Small intestine (tissue), 7 donors: ENCODE data around the gene RGS19. TPM values are rescaled to one million over a fixed set of nuclear protein-coding genes. Genes with fewer than 3 reads are reported as not detected.

Experiments used
- DNase-seq, 2 donors: peaks; one replicate each; pipeline versions ENCODE4 v3.0.0 to v3.0.0-alpha.2; 2013
- FAIRE-seq: peaks from 2 replicates; lab custom pipeline; 2012; peaks lifted over from hg19 to GRCh38; lab: Jason Lieb, UNC
- H3K27ac ChIP-seq, 3 donors: one replicate each; pipeline ENCODE4 v1.5.1; 2013; ENCODE audit warnings: low read length in 2 of 3, mild to moderate bottlenecking in 2 of 3, control low read depth in 1 of 3, inconsistent platforms in 1 of 3, low read depth in 1 of 3, moderate library complexity in 1 of 3
- H3K27me3 ChIP-seq, 3 donors: one replicate each; pipeline ENCODE4 v1.6.1; 2013; ENCODE audit warnings: low read length in 3 of 3, inconsistent platforms in 1 of 3; ENCODE audit not compliant: control insufficient read depth in 3 of 3, insufficient read depth in 3 of 3
- H3K36me3 ChIP-seq, 3 donors: one replicate each; pipeline ENCODE4 v1.6.1; 2013; ENCODE audit warnings: low read length in 3 of 3, inconsistent platforms in 1 of 3, low read depth in 1 of 3, mild to moderate bottlenecking in 1 of 3, moderate library complexity in 1 of 3; ENCODE audit not compliant: control insufficient read depth in 3 of 3, insufficient read depth in 2 of 3
- H3K4me1 ChIP-seq, 3 donors: one replicate each; pipeline ENCODE4 v1.6.1; 2013; ENCODE audit warnings: low read length in 2 of 3, inconsistent platforms in 1 of 3, low read depth in 1 of 3, mild to moderate bottlenecking in 1 of 3, moderate library complexity in 1 of 3; ENCODE audit not compliant: control insufficient read depth in 3 of 3, insufficient read depth in 2 of 3
- H3K4me3 ChIP-seq, 3 donors: one replicate each; pipeline ENCODE4 v1.5.1; 2013; ENCODE audit warnings: low read length in 3 of 3, control low read depth in 1 of 3, inconsistent platforms in 1 of 3, low read depth in 1 of 3, mild to moderate bottlenecking in 1 of 3, moderate library complexity in 1 of 3
- H3K9me3 ChIP-seq, 2 donors: one replicate each; pipeline ENCODE4 v1.6.1; 2013; ENCODE audit warnings: low read depth in 1 of 2, low read length in 1 of 2; ENCODE audit not compliant: control insufficient read depth in 2 of 2, insufficient read depth in 1 of 2
- WGBS, 3 donors: extraction: QIAGEN DNeasy Blood & Tissue Kit; methylation state at CpG; one replicate each; pipeline ENCODE4 v1.1.7; 2013; 5-methylcytosine and 5-hydroxymethylcytosine counted together
- polyA plus RNA-seq, 4 donors: library from polyadenylated mRNA; stranded (reverse) in 3 of 4; unstranded in 1 of 4; fragments of 200-250 nt in 3 of 4; fragments of 120-200 nt in 1 of 4; gene quantifications; one replicate each; pipeline versions ENCODE4 v1.2.1 to v1.2.3, GENCODE V29; 2013
- donor health status: healthy with polysubstance abuse.
- donor health status: control.
- donor health status: control.
- donor health status: Bipolar disorder and iron deficiency.
- donor health status: healthy.

RGS19 gene
- polyA plus RNA-seq, 4 donors = 1.8 to 10.8 (median 6.2) TPM

DNA sequence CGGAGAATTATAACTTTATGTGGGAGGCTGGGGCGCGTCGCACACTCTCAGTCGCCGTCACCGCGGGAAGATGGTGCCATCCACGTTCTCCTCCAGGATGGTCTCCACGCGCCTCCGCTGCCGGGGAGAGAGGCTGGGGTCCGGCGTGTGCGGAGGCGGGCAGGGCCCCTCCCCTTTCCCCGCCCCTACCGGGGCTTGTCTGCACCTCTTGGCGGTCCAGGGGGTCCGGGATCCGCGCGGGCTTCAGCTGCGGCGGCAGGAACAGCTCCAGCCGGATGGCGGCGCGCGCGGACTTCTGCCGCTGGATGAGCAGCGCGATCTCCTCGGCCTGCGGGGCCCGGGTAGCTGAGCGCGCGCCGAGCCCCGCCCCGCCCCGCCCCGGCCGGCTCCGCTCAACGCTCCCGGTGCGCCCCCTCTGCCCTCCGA lies 4.1 kb upstream of the RGS19 start:
- H3K27me3 ChIP-seq = peaks cover 4 to 68% (median 18%) of the 10 kb centered on the region in 3 donors
- DNase-seq = peak in 1 of 2 donors; percentile 85
- no peak overlapping the region for H3K27ac ChIP-seq
- FAIRE-seq = no peak
- 0 to 1% (median 0%) methylated on average over 19 to 52 of the region's 52 CpGs for WGBS, 3 donors
- no peaks in the 10 kb centered on the region for H3K36me3 ChIP-seq
- H3K9me3 ChIP-seq = peaks cover 0 to 12% of the 10 kb centered on the region in 2 donors
- peaks cover 0 to 22% (median 0%) of the 10 kb centered on the region in 3 donors for H3K4me1 ChIP-seq
- peak overlapping the region in 2 of 3 donors; percentile 1 to 44 for H3K4me3 ChIP-seq

DNA sequence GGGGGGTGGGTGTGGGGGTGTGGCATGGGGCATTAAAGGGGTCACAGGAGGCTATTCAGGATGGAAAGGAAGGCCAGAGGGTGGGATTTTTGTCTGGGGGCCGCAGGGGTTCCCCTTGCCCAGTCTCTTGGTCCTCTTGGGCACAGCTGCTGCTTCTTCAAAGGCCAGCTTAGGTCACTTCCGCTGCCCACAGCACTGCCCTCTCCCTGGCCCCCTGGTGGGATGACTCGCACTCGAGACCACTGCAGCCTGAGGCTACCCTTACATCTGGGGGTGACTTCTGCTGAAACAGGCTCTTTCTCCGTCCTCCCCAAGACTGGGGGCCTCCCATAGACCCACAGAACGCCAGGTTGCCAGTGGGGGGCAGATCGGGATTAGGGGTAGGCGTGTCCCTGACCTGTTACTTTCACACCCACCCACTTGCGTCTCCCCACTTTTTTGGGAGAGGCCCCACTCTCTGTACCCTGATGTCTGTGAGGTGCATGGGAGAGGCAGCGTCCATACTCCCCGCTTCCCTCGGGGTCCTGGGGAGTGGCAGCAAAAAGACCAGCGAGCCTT lies 3.6 kb upstream of the RGS19 start:
- peaks cover 0 to 23% (median 0%) of the 10 kb centered on the region in 3 donors for H3K4me1 ChIP-seq
- no peak for FAIRE-seq

DNA sequence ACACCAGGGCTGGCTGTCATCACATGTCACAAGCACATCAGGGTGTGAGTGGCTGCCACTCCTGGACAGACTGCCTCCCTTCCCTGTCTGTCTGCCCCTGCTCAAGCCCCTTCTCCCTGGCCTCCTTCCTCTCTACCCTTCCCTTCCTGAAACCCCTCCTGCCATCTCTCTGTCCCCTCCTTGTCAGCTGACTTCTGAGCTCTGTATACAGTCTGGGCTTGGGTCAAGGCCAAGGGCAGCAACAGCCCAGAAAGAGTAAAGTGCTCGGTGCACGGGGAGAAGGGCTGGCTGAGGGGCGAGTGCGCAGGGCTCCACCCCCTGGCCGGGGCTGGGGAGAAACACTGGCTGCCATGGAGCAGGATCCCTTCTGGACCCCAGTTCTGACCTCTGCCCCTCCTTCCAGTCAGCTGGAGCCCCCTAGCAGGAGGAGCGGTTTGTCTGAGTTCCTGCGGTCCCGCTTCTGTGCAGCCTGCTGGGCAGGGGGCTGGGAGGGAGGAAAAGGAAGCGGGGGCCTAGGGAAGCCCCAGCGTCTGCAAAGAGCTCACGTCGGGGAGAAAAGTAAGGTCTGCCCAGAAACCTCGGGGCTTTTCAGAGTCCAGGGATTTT lies 2.9 kb upstream of the RGS19 start:
- peaks cover 4 to 73% (median 18%) of the 10 kb centered on the region in 3 donors for H3K27me3 ChIP-seq
- no peak for FAIRE-seq
- 12 to 19% (median 14%) methylated on average over 13 of the region's 13 CpGs for WGBS, 3 donors

More for the DNA sequence above, 3.6 kb upstream of the RGS19 start:
- Histone ChIP-seq H3K36me3 (no peaks in the 10 kb centered on the region), H3K9me3 (peaks cover 0 to 10% of the 10 kb centered on the region in 2 donors), H3K4me3 (peak overlapping the region in 1 of 3 donors; percentile 44), H3K27ac (no peak overlapping the region), H3K27me3 (peaks cover 4 to 72% (median 18%) of the 10 kb centered on the region in 3 donors)
- no peak for DNase-seq
- 17 to 20% (median 19%) methylated on average over 13 of the region's 13 CpGs for WGBS, 3 donors

DNA sequence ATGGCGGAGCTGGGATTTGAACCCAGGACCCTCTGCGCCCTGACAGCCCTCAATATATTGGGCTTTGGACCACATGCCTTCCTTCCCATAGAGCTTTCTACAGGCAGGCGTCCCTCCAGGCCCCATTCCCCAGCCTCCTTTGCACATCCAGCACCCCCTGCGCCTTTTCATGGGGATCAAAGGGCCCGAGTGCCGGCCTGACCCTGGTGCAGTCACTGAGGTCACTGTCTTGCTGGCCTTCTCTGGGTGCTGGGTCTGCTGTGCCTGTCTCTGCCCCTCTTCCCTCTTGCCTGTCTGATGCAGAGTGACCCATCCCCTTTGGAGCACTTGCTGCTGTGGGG lies 2.3 kb upstream of the RGS19 start:
- Histone ChIP-seq H3K4me3 (no peak overlapping the region), H3K4me1 (peaks cover 0 to 23% (median 0%) of the 10 kb centered on the region in 3 donors), H3K27me3 (peaks cover 4 to 73% (median 18%) of the 10 kb centered on the region in 3 donors), H3K27ac (no peak overlapping the region), H3K36me3 (no peaks in the 10 kb centered on the region), H3K9me3 (peaks cover 0 to 1% of the 10 kb centered on the region in 2 donors)
- WGBS, 3 donors = 60 to 84% (median 72%) methylated on average over 6 of the region's 6 CpGs
- DNase-seq (no peak), FAIRE-seq (no peak)

More for the DNA sequence above, 2.9 kb upstream of the RGS19 start:
- Histone ChIP-seq H3K36me3 (no peaks in the 10 kb centered on the region), H3K27ac (no peak overlapping the region), H3K4me3 (no peak overlapping the region), H3K4me1 (peaks cover 0 to 23% (median 0%) of the 10 kb centered on the region in 3 donors), H3K9me3 (peaks cover 0 to 5% of the 10 kb centered on the region in 2 donors)
- no peak for DNase-seq

DNA sequence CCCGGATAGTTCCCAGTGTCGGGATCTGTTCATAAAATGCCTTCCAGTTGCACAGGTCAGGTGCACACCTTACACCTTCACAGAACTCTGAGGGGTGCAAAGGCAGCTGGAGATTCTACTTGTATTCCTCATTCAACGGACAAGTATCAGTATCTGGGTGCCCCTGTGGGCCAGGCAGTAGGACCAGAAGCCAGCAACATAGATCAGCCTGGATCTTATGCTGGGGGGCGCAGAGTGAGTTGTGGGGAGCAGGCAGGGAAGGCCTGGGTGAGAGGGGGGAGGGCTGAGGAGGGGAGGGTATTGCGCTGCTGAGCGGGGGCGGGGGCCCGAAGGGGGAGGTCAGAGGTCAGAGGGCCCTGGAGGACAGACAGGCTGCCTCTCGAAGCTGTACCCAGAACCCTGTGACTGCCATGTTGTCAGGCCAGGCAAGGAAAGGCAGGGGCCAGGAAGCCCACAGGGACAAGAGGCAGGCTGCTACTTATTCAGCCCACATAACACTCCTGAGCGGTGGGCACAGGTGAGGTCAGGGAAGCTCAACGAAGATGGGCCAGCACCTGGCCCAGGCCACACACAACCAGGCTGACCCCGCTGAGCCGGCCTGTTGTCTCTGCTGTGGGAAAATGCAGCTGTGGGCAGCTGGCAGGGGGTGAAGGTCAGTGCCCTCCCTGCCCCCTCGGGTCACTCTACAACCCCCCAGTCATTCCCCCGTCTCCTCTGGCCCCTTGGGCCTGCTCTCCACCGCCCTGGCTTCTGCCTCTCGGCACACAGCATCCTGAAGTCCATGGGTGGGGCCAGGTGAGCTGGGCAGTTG lies 1.7 kb upstream of the RGS19 start:
- WGBS, 3 donors = 38 to 70% (median 65%) methylated on average over 15 to 17 of the region's 17 CpGs
- Histone ChIP-seq H3K4me1 (peaks cover 0 to 23% (median 0%) of the 10 kb centered on the region in 3 donors), H3K27ac (no peak overlapping the region), H3K4me3 (no peak overlapping the region), H3K27me3 (peaks cover 4 to 69% (median 18%) of the 10 kb centered on the region in 3 donors), H3K9me3 (no peaks in the 10 kb centered on the region), H3K36me3 (peaks cover 0 to 3% (median 0%) of the 10 kb centered on the region in 3 donors)
- DNase-seq (no peak), FAIRE-seq (no peak)

DNA sequence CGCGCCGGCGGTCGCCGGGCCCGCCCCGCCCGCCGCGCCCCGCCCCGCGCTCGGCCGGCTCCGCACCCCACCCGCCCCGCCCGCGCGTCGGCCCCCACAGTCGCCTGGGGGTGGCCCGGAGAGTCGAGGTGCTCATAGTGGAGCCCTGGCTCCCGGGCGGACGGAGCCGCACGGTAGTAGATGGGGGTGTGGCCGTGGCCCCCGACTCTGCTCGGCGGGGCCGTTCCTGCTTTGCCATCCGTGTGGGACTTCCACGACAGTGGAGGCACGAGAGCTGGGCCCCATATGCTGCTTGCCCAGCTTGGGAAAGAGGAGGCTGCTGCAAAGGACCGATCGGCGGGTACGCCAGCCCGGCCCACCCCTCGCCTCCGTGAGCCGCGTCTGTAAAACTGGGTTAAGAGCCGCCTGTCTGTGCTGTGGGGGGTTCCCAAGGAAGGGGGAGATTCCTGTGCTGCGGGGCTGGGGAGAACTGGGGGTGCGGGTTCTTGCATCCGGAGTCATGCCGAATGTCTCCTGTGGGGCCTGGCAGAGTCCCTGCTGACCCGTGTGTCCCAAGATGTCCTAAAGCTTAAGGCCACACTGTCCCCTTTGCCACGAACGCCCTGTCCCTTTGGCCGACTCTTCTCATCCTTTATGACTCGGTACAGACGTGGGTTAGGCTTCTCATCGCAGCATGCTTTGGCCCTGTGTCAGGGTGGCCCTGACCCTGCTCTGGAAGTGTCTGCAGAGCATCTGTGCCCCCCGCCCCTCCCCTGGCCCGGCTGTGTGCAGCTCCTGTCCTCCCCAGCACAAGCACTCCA lies 895 bp upstream of the RGS19 start, which contains the start of gene OPRL1:
OPRL1 (plus strand) TSS at position 70 of the 800 bp plus-strand sequence. CDS start 12,639 bp downstream, outside the sequence.
- no peak for FAIRE-seq
- Histone ChIP-seq H3K9me3 (no peaks in the 10 kb centered on the region), H3K27ac (peak within 1 kb of the TSS in 2 of 3 donors; percentile 52 to 78), H3K36me3 (peaks cover 0 to 3% (median 0%) of the 10 kb centered on the region in 3 donors), H3K27me3 (peaks cover 3 to 61% (median 13%) of the 10 kb centered on the region in 3 donors), H3K4me1 (peaks cover 0 to 23% (median 0%) of the 10 kb centered on the region in 3 donors), H3K4me3 (peak within 1 kb of the TSS; percentile 53 to 77 (median 68))
- peak in 1 of 2 donors; percentile 25 for DNase-seq
- 3 to 6% (median 5%) methylated on average over 49 to 62 of the region's 62 CpGs for WGBS, 3 donors

DNA sequence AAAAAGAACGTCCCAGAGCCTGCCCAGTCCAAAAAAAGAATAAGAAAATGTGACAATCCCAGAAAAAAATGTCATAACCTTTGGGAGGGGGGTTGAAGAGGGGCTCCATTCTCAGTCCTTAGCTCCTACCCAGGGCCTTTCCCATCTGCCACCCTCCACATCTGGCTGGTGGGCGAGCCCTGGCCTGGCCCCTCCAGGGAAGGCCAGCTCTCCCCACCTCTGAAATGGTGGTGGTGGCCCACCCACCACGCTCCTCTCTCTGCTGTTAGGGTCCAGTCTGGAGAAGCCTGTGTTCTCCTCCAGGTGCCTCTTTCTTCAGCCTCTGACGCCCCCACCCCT lies 415 bp downstream of the RGS19 start:
- no peak for FAIRE-seq
- WGBS, 3 donors = 10 to 11% (median 10%) methylated on average over 4 of the region's 4 CpGs
- no peak for DNase-seq
- H3K9me3 ChIP-seq = no peaks in the 10 kb centered on the region
- H3K36me3 ChIP-seq = peaks cover 0 to 6% (median 0%) of the 10 kb centered on the region in 3 donors
- peak overlapping the region in 1 of 3 donors; percentile 71 for H3K27ac ChIP-seq
- H3K4me3 ChIP-seq = peak overlapping the region; percentile 53 to 77 (median 68)
- peaks cover 0 to 50% (median 6%) of the 10 kb centered on the region in 3 donors for H3K27me3 ChIP-seq
- peaks cover 0 to 19% (median 0%) of the 10 kb centered on the region in 3 donors for H3K4me1 ChIP-seq
